PC-3 (cell line): Measurements from ENCODE around the gene ESYT2. TPM values are rescaled to one million over a fixed set of nuclear protein-coding genes. Genes with fewer than 3 reads are reported as not detected.
A peak's percentile ranks its signal among the peaks of the same experiment; 100 is the strongest.

Source experiments
- ATAC-seq: fragments of 200-7000 bp; cut with Tn5 transposase; 2 replicates; pipeline ENCODE4 v1.9.1; 2020; ENCODE audit warnings: mild to moderate bottlenecking, moderate library complexity
- BruUV-seq: library from RNA; stranded (reverse); fragments of 400-500 nt; replicated peaks from 2 replicates; lab custom pipeline; 2021; lab: Mats Ljungman, UMichigan
- CTCF ChIA-PET: fragments of 300-600 bp; sonication (Branson Sonifier 250); formaldehyde crosslinking; loops from one replicate; lab custom pipeline; 2022; ENCODE audit warnings: antibody characterized with exemption; lab: Charles Lee
- POLR2A ChIA-PET: fragments of 300-600 bp; sonication (Branson Sonifier 250); formaldehyde crosslinking; loops from one replicate; lab custom pipeline; 2022; ENCODE audit warnings: antibody characterized with exemption; ENCODE audit not compliant: unreplicated experiment; lab: Charles Lee
- DNase-seq: peaks from one replicate; pipeline ENCODE4 v3.0.0-alpha.2; 2015
- H2AFZ ChIP-seq: fragments of 300-600 bp; sonication (generic); 2 replicates; pipeline ENCODE4 v1.6.0; 2016; ENCODE audit warnings: antibody characterized with exemption, low read length
- H3F3A ChIP-seq: fragments of 300-600 bp; sonication (generic); one replicate; pipeline ENCODE4 v1.6.0; 2017; ENCODE audit warnings: antibody characterized with exemption, low read length, control low read depth, mild to moderate bottlenecking; ENCODE audit not compliant: unreplicated experiment
- H3K27ac ChIP-seq: fragments of 300-600 bp; sonication (generic); 2 replicates; pipeline ENCODE4 v1.5.1; 2016; ENCODE audit warnings: mild to moderate bottlenecking, low read length
- H3K27me3 ChIP-seq: fragments of 300-600 bp; sonication (generic); 2 replicates; pipeline ENCODE4 v1.6.1; 2016; ENCODE audit warnings: low read length, mixed read lengths
- H3K36me3 ChIP-seq: fragments of 300-600 bp; sonication (generic); 2 replicates; pipeline ENCODE4 v1.6.1; 2016; ENCODE audit warnings: low read depth, mixed run types, low read length, mixed read lengths
- H3K4me1 ChIP-seq: fragments of 300-600 bp; sonication (generic); 2 replicates; pipeline ENCODE4 v1.5.1; 2016; ENCODE audit warnings: low read length; ENCODE audit not compliant: insufficient read depth
- H3K4me2 ChIP-seq: fragments of 300-600 bp; sonication (generic); 2 replicates; pipeline ENCODE4 v1.6.0; 2016; ENCODE audit warnings: low read length
- H3K4me3 ChIP-seq: fragments of 300-600 bp; sonication (generic); 2 replicates; pipeline ENCODE4 v1.5.1; 2016; ENCODE audit warnings: mild to moderate bottlenecking, low read length, mixed read lengths
- H3K79me2 ChIP-seq: fragments of 300-600 bp; sonication (generic); 2 replicates; pipeline ENCODE4 v1.6.1; 2017; ENCODE audit warnings: low read length, mixed read lengths
- H3K9ac ChIP-seq: fragments of 300-600 bp; sonication (generic); 2 replicates; pipeline ENCODE4 v1.6.0; 2016; ENCODE audit warnings: mild to moderate bottlenecking, low read length
- H3K9me2 ChIP-seq: fragments of 300-600 bp; sonication (generic); replicated peaks from 2 replicates; pipeline ENCODE4 v1.6.1; 2016; ENCODE audit warnings: mixed run types, low read length, mixed read lengths
- H3K9me3 ChIP-seq: fragments of 300-600 bp; sonication (generic); 2 replicates; pipeline ENCODE4 v1.6.1; 2016; ENCODE audit warnings: low read length, mixed read lengths
- H4K20me1 ChIP-seq: fragments of 300-600 bp; sonication (generic); 2 replicates; pipeline ENCODE4 v1.6.1; 2016; ENCODE audit warnings: low read length, mixed read lengths
- EZH2 ChIP-seq: fragments of 300-600 bp; sonication (generic); IDR thresholded peaks from one replicate; pipeline ENCODE4 v1.6.1; 2017; ENCODE audit warnings: antibody characterized with exemption, mild to moderate bottlenecking, low read length; ENCODE audit not compliant: unreplicated experiment
- EZH2phosphoT487 ChIP-seq: fragments of 300-600 bp; sonication (generic); IDR thresholded peaks from 2 replicates; pipeline ENCODE4 v1.6.1; 2018; ENCODE audit warnings: mild to moderate bottlenecking, antibody characterized with exemption, low read length, borderline replicate concordance
- intact Hi-C: fragments of 100-400 bp; cut with micrococcal nuclease; formaldehyde crosslinking; loops from 2 replicates; pipeline ENCODE4 v1.9.0; 2023
- total RNA-seq: library from RNA; depleted of rRNA; stranded (reverse); fragments of >200 nt; gene quantifications from 2 replicates; pipeline ENCODE4 v1.2.3, GENCODE V29; 2014
- TF ChIP-seq, protein P1 (sequence below): fragments of 300-600 bp; sonication (generic); conservative IDR thresholded peaks from 2 replicates; pipeline ENCODE4 v1.5.1; 2017; ENCODE audit warnings: antibody characterized with exemption, low read depth, mild to moderate bottlenecking, low read length

Gene ESYT2
- total RNA-seq, 1 experiment from 2014 or later, result 76.1 TPM

DNA sequence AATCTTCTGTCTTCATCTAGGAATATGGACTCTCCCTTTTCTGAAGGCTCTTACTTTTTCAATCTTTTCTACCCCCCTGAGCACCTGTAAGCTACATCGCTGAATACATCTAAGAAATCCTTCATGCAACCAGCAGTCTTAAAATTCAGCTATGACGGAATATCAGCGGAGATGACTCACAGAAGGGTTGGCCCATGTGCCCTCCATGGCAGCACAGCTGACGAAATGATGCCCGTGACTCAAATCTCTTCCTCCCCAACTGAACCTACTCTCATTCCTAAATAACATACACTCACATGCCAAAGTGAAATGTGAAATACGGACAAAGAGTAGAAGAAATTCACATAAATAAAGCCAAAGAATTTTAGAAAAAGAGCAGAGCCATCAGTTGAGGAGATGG, 94.4 kb downstream of the ESYT2 start:
- ChIA-PET CTCF (no interaction called here), POLR2A (no interaction called here)
- H3K4me3 ChIP-seq, result no peak overlapping the region
- intact Hi-C loops, result no loop called here
- BruUV-seq, result no TSS peak
- no peak overlapping the region for H2AFZ ChIP-seq
- H3K36me3 ChIP-seq, result peaks cover 12% of the 10 kb centered on the region; the same call in 1 of the 2 replicates
- H3K27me3 ChIP-seq, result no peaks in the 10 kb centered on the region
- H3K9me2 ChIP-seq, result no peaks in the 10 kb centered on the region
- no peaks in the 10 kb centered on the region for H4K20me1 ChIP-seq
- ATAC-seq (0 out of 2 replicates have a peak, but pooled peaks have one; percentile 29), DNase-seq (peak; percentile 38)
- no peaks in the 10 kb centered on the region for H3F3A ChIP-seq
- TF ChIP-seq EZH2, result no peak
- TF ChIP-seq, protein P1, sequence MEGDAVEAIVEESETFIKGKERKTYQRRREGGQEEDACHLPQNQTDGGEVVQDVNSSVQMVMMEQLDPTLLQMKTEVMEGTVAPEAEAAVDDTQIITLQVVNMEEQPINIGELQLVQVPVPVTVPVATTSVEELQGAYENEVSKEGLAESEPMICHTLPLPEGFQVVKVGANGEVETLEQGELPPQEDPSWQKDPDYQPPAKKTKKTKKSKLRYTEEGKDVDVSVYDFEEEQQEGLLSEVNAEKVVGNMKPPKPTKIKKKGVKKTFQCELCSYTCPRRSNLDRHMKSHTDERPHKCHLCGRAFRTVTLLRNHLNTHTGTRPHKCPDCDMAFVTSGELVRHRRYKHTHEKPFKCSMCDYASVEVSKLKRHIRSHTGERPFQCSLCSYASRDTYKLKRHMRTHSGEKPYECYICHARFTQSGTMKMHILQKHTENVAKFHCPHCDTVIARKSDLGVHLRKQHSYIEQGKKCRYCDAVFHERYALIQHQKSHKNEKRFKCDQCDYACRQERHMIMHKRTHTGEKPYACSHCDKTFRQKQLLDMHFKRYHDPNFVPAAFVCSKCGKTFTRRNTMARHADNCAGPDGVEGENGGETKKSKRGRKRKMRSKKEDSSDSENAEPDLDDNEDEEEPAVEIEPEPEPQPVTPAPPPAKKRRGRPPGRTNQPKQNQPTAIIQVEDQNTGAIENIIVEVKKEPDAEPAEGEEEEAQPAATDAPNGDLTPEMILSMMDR, result no peak
- no peak for TF ChIP-seq EZH2phosphoT487
- no peak overlapping the region for H3K4me2 ChIP-seq
- no peak overlapping the region for H3K27ac ChIP-seq
- no peaks in the 10 kb centered on the region for H3K9me3 ChIP-seq
- H3K9ac ChIP-seq, result no peak overlapping the region
- H3K79me2 ChIP-seq, result no peaks in the 10 kb centered on the region
- H3K4me1 ChIP-seq, result peaks cover 6% of the 10 kb centered on the region

DNA sequence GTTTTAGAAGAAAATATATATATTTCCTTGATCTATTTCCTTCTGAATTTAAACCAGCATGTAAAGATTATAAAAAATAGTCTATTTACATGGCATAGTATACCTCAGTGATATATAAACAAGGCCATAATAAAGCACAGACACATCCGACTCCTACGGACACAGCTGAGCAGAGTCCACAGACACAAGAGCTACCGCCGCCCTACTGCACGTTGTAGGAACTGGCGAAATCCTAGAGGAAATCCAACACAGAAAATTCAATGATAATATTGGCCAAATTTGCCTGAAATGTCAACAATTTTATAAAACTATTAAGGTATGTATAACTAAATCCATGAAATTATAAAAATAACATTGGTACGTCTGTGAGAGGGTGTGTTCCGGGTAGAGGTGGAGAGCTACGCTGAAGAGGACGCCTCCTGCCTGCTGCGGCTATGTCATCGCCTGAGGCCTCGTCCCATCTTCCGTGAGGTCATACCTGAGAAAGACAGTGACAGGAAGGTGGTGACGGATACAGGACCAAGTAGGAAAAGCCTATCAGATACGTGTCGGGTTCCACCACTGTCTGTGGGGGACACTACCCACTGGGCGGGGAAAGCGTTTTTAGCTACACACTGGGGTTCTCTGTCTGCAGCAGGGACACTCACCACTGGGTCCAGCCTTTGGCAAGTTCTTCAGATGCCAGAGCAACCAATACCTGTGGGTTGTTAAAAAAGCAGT, 95.4 kb downstream of the ESYT2 start:
- intact Hi-C loops, result no loop called here
- TF ChIP-seq EZH2 (no peak), EZH2phosphoT487 (no peak)
- TF ChIP-seq, protein P1, result peak; percentile 22; the same call in 1 of the 2 replicates
- Histone ChIP-seq H3K9ac (no peak overlapping the region), H3K9me2 (no peaks in the 10 kb centered on the region), H3K27ac (no peak overlapping the region), H3K79me2 (no peaks in the 10 kb centered on the region), H3K36me3 (peaks cover 10% of the 10 kb centered on the region; the same call in 1 of the 2 replicates), H3K4me1 (no peaks in the 10 kb centered on the region), H4K20me1 (no peaks in the 10 kb centered on the region), H3K9me3 (no peaks in the 10 kb centered on the region), H3F3A (no peaks in the 10 kb centered on the region), H3K4me3 (no peak overlapping the region), H2AFZ (no peak overlapping the region), H3K27me3 (no peaks in the 10 kb centered on the region), H3K4me2 (no peak overlapping the region)
- ATAC-seq (no peak), DNase-seq (no peak)
- ChIA-PET CTCF (no interaction called here), POLR2A (interaction anchor here (0.6 kb wide), 1 partner anchor 129 kb away, joined by 4 read pairs; no protein-coding TSS in a partner anchor)
- BruUV-seq, result no TSS peak

DNA sequence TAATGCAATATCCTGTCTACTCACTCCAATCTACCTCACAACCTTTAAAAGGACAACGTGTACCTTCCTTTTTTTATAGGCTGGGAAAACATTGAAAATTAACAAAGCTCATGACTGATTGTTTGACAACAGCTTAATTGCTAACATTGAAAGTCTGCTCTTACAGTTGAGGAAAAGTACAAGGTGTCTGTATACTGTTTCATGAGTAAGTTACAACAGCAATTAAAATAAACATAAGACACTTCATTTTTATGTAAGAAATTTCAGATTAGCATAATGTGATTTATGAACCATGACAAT, 96.1 kb downstream of the ESYT2 start:
- Histone ChIP-seq H3K4me1 (no peaks in the 10 kb centered on the region), H3K27me3 (no peaks in the 10 kb centered on the region), H3K9me2 (no peaks in the 10 kb centered on the region), H3K79me2 (no peaks in the 10 kb centered on the region), H3K4me2 (no peak overlapping the region), H3K9ac (no peak overlapping the region), H3K4me3 (no peak overlapping the region), H3K27ac (no peak overlapping the region), H3F3A (no peaks in the 10 kb centered on the region), H4K20me1 (no peaks in the 10 kb centered on the region), H3K9me3 (no peaks in the 10 kb centered on the region), H2AFZ (no peak overlapping the region), H3K36me3 (peaks cover 6% of the 10 kb centered on the region; the same call in 1 of the 2 replicates)
- ATAC-seq, result no peak
- BruUV-seq, result no TSS peak
- CTCF ChIA-PET, result no interaction called here
- intact Hi-C loops, result no loop called here
- POLR2A ChIA-PET, result interaction anchor here (0.6 kb wide), 1 partner anchor 130 kb away, joined by 4 read pairs; no protein-coding TSS in a partner anchor
- TF ChIP-seq EZH2phosphoT487, result no peak
- TF ChIP-seq, protein P1, result no peak
- no peak for TF ChIP-seq EZH2
- no peak for DNase-seq
